Measurements from ENCODE around the gene PPP2R5C.

Gene PPP2R5C

DNA sequence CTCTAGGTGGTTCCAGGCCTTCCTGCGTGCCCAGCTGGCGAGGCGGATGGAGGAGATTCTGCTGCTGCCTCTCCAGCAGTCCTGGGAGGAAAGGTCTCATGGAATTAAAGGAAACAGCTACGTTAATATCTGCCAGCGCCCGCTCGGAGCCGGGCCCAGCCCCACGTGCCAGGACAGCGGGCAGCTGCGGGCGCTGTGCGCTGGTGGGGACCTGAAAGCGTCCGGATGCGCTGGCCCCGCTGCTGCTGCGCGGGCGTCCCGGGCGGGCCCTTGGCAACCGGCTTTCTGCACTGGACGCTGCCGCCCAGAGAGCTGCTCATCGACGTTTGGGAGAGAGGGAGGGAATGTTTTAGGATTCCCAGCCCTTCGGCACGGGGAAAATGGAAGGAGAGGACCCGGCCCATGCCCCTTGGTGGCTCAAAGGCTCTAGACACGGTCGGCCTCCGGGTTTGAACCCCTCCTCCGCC, 194.2 kb downstream of the PPP2R5C start:
- ATAC-seq (ENCODE audit: low read depth): no peak
- DNase-seq (ENCODE audit: low spot score in 2 of 2): no peak
- Mint-ChIP-seq H3K36me3 (no peaks in the 10 kb centered on the region), H3K27me3 (no peaks in the 10 kb centered on the region), H3K27ac (no peak overlapping the region), H3K4me1 (peaks cover 4% of the 10 kb centered on the region), H3K4me3 (no peak overlapping the region), H3K9me3 (no peaks in the 10 kb centered on the region)

- Mint-ChIP-seq H3K9me3 (no peaks in the 10 kb centered on the region), H3K36me3 (no peaks in the 10 kb centered on the region), H3K27me3 (no peaks in the 10 kb centered on the region)
These were observed 194.8 kb downstream of the PPP2R5C start for GRCh38 chr14:101956179-101956885.

DNA sequence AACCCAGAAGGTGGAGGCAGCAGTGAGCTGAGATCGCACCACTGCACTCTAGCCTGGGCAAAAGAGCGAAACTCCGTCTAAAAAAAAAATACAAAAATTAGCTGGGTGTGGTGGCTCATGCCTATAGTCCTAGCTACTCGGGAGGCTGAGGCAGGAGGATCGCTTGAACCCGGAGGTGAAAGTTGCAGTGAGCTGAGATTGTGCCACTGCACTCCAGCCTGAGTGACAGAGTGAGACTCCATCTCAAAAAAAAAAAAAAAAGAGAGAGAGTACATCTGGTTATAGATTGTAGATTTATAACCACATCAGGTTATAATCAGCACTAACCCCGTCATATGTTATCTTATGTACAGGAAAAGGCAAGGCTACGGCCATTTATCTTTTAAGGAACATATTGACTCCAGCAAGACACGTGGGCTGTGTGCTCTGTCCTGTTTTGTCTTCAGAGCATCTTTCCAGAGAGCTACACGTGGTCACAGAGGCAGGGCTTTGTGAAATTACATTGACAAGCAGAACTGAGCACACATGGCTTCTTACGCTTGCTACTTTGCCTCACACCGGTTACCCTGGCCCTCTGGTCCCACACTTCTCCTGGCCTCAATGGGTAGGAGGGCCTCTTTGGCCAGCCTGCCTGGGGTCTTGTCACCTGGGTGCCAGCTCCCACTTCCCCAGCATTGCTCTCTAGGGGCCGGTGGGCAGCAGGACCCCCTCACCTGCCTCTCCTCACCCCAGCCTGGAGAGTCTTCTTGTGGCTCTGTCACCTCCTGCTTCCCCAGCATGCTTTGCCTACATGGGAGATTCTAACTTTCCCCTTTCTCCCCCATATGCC, 196.1 kb downstream of the PPP2R5C start:
- Mint-ChIP-seq H3K9me3 (no peaks in the 10 kb centered on the region), H3K4me1 (peaks cover 7% of the 10 kb centered on the region), H3K4me3 (no peak overlapping the region), H3K36me3 (no peaks in the 10 kb centered on the region), H3K27me3 (no peaks in the 10 kb centered on the region), H3K27ac (no peak overlapping the region)
- ATAC-seq (ENCODE audit: low read depth) (no peak), DNase-seq (ENCODE audit: low spot score in 2 of 2) (no peak)

More at GRCh38 chr14:101956179-101956885, 194.8 kb downstream of the PPP2R5C start:
- no peak overlapping the region for H3K4me3 Mint-ChIP-seq
- no peak overlapping the region for H3K27ac Mint-ChIP-seq
- ATAC-seq (ENCODE audit: low read depth) (no peak), DNase-seq (ENCODE audit: low spot score in 2 of 2) (no peak)
- H3K4me1 Mint-ChIP-seq: peaks cover 5% of the 10 kb centered on the region

DNA sequence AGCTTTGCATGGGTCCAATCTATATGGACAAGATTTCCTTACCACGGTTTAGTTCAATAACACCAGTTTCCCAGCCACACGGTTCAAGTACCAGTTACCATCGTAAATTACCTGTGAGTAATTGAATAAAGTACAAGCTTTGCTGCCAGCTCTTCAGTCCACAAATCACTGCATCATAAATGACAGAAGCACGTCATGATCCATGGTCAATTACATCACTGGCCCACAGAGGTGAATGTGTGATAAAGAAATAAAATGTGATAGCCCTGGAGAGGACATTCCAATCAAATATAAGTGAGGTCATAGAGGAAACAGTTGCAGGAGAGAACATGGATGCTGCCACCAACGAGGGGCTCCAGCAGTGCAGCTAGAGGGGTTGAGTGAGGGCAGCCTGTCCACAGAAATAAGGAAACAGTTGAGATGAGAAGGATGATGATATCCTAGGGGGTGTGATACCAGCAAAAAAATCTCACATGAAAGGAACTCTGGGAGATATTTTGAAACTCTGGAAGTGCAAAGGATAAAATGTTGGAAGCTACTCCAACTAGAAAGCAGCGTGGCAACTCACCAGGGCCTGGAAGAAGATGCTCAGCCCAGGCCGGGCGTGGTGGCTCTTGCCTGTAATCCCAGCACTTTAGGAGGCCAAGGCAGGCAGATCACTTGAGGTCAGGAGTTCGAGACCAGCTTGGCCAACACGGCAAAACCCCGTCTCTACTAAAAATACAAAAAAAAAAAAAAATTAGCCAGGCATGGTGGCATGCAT, 197.1 kb downstream of the PPP2R5C start:
- ATAC-seq (ENCODE audit: low read depth) (no peak), DNase-seq (ENCODE audit: low spot score in 2 of 2) (no peak)
- Mint-ChIP-seq H3K9me3 (no peaks in the 10 kb centered on the region), H3K4me3 (no peak overlapping the region), H3K27ac (no peak overlapping the region), H3K27me3 (no peaks in the 10 kb centered on the region), H3K4me1 (peaks cover 7% of the 10 kb centered on the region), H3K36me3 (no peaks in the 10 kb centered on the region)

GRCh38 chr14:101959277-101959676, 197.8 kb downstream of the PPP2R5C start:
- no peak for ATAC-seq (ENCODE audit: low read depth)
- Mint-ChIP-seq H3K27ac (no peak overlapping the region), H3K36me3 (no peaks in the 10 kb centered on the region), H3K27me3 (no peaks in the 10 kb centered on the region), H3K4me3 (no peak overlapping the region), H3K4me1 (peaks cover 12% of the 10 kb centered on the region), H3K9me3 (no peaks in the 10 kb centered on the region)
- no peak for DNase-seq (ENCODE audit: low spot score in 2 of 2)

DNA sequence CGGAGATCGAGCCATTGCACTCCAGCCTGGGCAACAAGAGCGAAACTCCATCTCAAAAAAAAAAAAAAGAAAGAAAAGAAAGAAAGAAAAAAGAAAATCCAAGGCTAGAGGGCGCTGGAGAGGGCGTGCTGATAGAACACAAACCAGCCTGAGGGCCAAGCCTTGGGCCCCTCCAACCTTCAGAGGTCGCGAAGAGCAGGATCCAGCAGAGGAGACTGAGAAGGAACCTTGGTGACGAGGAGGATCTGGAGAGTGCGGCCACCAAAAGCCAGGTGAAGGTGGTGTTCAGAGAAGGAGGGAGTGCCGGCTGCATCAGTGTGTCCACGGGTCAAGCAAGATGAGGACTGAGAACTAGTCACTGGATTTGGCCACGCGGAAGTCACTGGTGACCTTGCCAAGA, 198.7 kb downstream of the PPP2R5C start:
- no peaks in the 10 kb centered on the region for H3K36me3 Mint-ChIP-seq
- H3K9me3 Mint-ChIP-seq: no peaks in the 10 kb centered on the region
- H3K27me3 Mint-ChIP-seq: no peaks in the 10 kb centered on the region
- H3K27ac Mint-ChIP-seq: no peak overlapping the region
- ATAC-seq (ENCODE audit: low read depth) (no peak), DNase-seq (ENCODE audit: low spot score in 2 of 2) (no peak)
- peaks cover 12% of the 10 kb centered on the region for H3K4me1 Mint-ChIP-seq
- no peak overlapping the region for H3K4me3 Mint-ChIP-seq

DNA sequence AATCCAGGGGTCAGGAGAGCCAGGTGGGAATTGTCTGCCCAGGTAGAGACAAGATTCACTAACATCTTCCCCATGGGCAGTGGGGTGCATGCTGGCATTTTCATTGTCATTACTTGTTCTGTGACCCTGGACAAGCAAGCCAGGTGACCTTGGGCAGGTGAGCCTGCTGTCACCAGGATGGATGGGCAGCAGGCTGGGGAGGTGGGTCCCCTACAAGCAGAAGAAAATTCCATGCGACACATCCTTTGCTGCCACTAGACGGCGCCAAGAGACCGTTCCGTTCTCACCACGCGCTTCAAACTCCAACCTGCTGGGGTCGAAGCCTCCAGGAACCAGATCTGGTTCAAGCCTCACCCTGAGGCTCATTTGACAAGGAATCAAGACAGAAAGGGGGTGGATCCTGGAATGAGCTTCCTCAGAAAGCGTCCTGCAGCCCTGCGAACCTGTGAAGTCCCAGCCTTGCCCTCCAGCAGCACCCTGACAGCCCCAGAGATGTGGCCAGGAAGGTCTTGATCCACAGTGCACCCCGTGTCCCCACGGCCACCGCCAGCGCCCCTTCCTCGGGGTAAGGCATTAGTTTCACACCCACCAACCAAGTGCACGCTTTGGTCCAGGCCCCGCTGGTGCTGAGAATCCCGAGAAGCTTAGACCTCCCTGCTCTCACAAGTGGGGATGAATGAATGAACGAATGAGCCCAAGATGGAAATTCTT, 199.7 kb downstream of the PPP2R5C start:
- Mint-ChIP-seq H3K27me3 (no peaks in the 10 kb centered on the region), H3K4me3 (no peak overlapping the region), H3K36me3 (no peaks in the 10 kb centered on the region), H3K27ac (no peak overlapping the region), H3K9me3 (no peaks in the 10 kb centered on the region), H3K4me1 (peaks cover 12% of the 10 kb centered on the region)
- DNase-seq (ENCODE audit: low spot score in 2 of 2): peak; percentile 71 to 73
- ATAC-seq (ENCODE audit: low read depth): peak; percentile 25

DNA sequence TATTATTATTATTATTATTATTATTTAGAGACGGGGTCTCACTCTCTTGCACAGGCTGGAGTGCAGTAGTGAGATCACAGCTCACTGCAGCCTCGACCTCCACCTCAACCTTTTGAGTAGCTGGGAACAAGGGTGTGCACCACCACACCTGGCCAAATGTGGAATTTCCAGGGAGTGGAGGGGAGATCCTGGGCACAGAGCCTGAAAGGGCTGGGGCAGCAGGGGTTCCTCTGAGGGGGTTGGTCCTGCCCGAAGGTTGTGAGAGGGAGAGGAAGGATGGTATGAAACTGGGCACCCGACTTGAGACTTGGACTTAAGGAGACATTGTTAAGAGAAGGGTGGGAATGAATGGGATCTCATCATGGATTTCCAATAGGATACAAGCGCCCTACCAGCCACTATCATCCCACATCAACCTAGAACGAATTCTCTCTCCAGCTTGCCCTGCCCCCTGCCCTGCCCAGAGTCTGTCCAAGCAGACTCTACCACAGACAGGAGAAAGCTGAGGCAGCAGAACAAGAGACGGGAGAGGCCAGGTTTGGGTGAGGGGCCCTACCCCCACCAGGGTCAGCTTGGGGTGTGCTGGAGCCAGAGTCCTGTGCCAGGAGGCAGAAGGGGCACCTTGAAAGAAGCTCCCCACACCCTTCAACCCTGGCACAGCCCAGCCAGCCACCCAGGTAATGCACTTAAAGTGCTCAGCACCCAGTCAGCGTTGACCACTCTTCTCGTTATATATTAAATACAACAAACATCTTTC, 200.4 kb downstream of the PPP2R5C start:
- Mint-ChIP-seq H3K27me3 (no peaks in the 10 kb centered on the region), H3K4me1 (peaks cover 12% of the 10 kb centered on the region), H3K4me3 (no peak overlapping the region), H3K36me3 (no peaks in the 10 kb centered on the region), H3K27ac (no peak overlapping the region), H3K9me3 (no peaks in the 10 kb centered on the region)
- no peak for ATAC-seq (ENCODE audit: low read depth)
- no peak for DNase-seq (ENCODE audit: low spot score in 2 of 2)

- Mint-ChIP-seq H3K9me3 (no peaks in the 10 kb centered on the region), H3K4me3 (no peak overlapping the region), H3K36me3 (no peaks in the 10 kb centered on the region), H3K27ac (no peak overlapping the region), H3K4me1 (peaks cover 14% of the 10 kb centered on the region), H3K27me3 (no peaks in the 10 kb centered on the region)
- DNase-seq (ENCODE audit: low spot score in 2 of 2): no peak
- ATAC-seq (ENCODE audit: low read depth): no peak
These were observed 201.0 kb downstream of the PPP2R5C start for GRCh38 chr14:101962503-101962874.

- Mint-ChIP-seq H3K4me3 (no peak overlapping the region), H3K4me1 (peaks cover 15% of the 10 kb centered on the region), H3K9me3 (no peaks in the 10 kb centered on the region), H3K36me3 (no peaks in the 10 kb centered on the region), H3K27me3 (no peaks in the 10 kb centered on the region), H3K27ac (no peak overlapping the region)
- ATAC-seq (ENCODE audit: low read depth) (no peak), DNase-seq (ENCODE audit: low spot score in 2 of 2) (no peak)
These were observed 201.5 kb downstream of the PPP2R5C start for GRCh38 chr14:101963052-101963451.

GRCh38 chr14:101963656-101964296, 202.3 kb downstream of the PPP2R5C start:
- Mint-ChIP-seq H3K4me1 (peaks cover 17% of the 10 kb centered on the region), H3K27ac (no peak overlapping the region)

GRCh38 chr14:101964297-101965180, 203.0 kb downstream of the PPP2R5C start, which contains the start of gene DYNC1H1:
Gene DYNC1H1 (plus strand): TSS chr14:101964573. CDS start chr14:101964692, 119 bp downstream.
- Mint-ChIP-seq H3K27me3 (no peaks in the 10 kb centered on the region), H3K27ac (peak within 1 kb of the TSS; percentile 75), H3K4me3 (peak within 1 kb of the TSS; percentile 93), H3K36me3 (no peaks in the 10 kb centered on the region), H3K9me3 (no peaks in the 10 kb centered on the region), H3K4me1 (peaks cover 20% of the 10 kb centered on the region)
- DNase-seq (ENCODE audit: low spot score in 2 of 2): peak; percentile 85 to 86
- ATAC-seq (ENCODE audit: low read depth): peak; percentile 87

More at GRCh38 chr14:101963656-101964296, 202.3 kb downstream of the PPP2R5C start:
- Mint-ChIP-seq H3K27me3 (no peaks in the 10 kb centered on the region), H3K9me3 (no peaks in the 10 kb centered on the region), H3K36me3 (no peaks in the 10 kb centered on the region), H3K4me3 (peak overlapping the region; percentile 49)
- DNase-seq (ENCODE audit: low spot score in 2 of 2) (no peak), ATAC-seq (ENCODE audit: low read depth) (no peak)
